Nephron progenitor cell (in vitro differentiated cells): ENCODE results near the gene RASD1.

Experiments
- DNase-seq: peaks from one replicate; pipeline ENCODE4 v3.0.0; 2021
- H3K27ac Mint-ChIP-seq: 2 replicates; pipeline ENCODE4 v1.8.0; 2021; ENCODE audit warnings: mild to moderate bottlenecking, moderate library complexity, mixed read lengths
- H3K27me3 Mint-ChIP-seq: 2 replicates; pipeline ENCODE4 v1.8.0; 2021; ENCODE audit warnings: mild to moderate bottlenecking, low read depth, mixed read lengths; ENCODE audit not compliant: poor library complexity
- H3K36me3 Mint-ChIP-seq: 2 replicates; pipeline ENCODE4 v1.8.0; 2021; ENCODE audit warnings: low read depth, mixed read lengths
- H3K4me1 Mint-ChIP-seq: 2 replicates; pipeline ENCODE4 v1.8.0; 2021; ENCODE audit warnings: mixed read lengths
- H3K4me3 Mint-ChIP-seq: 2 replicates; pipeline ENCODE4 v1.8.0; 2021; ENCODE audit warnings: mild to moderate bottlenecking, moderate library complexity, mixed read lengths
- H3K9me3 Mint-ChIP-seq: 2 replicates; pipeline ENCODE4 v1.8.0; 2021; ENCODE audit warnings: mild to moderate bottlenecking, moderate library complexity, mixed read lengths
- TF ChIP-seq, protein P1 (sequence below): fragments of 200-600 bp; sonication (generic); IDR thresholded peaks from 2 replicates; pipeline ENCODE4 v1.5.0; 2021; ENCODE audit warnings: antibody characterized with exemption

The RASD1 gene

DNA sequence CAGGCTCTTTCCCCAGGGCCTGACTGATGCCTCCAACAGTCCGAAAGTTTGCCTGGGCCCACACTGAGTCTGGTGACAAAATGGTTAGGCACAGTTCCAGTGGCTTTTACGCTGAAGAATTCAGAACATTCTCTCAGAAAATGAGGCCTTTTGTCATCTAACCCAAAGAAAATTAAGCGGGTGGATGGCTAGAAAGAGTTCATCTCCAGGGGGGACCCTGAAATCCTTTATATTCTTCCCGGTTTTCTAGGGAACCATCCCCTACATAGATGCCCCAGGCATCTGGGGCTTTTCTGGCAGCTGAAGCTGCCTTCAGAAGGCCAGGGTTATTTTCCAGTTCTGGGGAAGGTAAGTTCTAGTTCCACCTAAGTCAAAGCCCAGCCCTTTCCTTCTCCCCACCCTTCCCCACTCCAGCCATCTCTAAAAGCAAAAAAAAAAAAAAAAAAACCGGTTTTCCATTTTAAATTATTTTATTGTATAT is 2.2 kb downstream of the RASD1 start:
- peaks cover 23% of the 10 kb centered on the region for H3K4me1 Mint-ChIP-seq
- TF ChIP-seq, protein P1, sequence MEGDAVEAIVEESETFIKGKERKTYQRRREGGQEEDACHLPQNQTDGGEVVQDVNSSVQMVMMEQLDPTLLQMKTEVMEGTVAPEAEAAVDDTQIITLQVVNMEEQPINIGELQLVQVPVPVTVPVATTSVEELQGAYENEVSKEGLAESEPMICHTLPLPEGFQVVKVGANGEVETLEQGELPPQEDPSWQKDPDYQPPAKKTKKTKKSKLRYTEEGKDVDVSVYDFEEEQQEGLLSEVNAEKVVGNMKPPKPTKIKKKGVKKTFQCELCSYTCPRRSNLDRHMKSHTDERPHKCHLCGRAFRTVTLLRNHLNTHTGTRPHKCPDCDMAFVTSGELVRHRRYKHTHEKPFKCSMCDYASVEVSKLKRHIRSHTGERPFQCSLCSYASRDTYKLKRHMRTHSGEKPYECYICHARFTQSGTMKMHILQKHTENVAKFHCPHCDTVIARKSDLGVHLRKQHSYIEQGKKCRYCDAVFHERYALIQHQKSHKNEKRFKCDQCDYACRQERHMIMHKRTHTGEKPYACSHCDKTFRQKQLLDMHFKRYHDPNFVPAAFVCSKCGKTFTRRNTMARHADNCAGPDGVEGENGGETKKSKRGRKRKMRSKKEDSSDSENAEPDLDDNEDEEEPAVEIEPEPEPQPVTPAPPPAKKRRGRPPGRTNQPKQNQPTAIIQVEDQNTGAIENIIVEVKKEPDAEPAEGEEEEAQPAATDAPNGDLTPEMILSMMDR: no peak
- no peak for DNase-seq
- H3K27me3 Mint-ChIP-seq: peaks cover 55% of the 10 kb centered on the region
- no peaks in the 10 kb centered on the region for H3K9me3 Mint-ChIP-seq
- H3K27ac Mint-ChIP-seq: no peak overlapping the region
- peaks cover 28% of the 10 kb centered on the region for H3K36me3 Mint-ChIP-seq
- peak overlapping the region; percentile 88 for H3K4me3 Mint-ChIP-seq

DNA sequence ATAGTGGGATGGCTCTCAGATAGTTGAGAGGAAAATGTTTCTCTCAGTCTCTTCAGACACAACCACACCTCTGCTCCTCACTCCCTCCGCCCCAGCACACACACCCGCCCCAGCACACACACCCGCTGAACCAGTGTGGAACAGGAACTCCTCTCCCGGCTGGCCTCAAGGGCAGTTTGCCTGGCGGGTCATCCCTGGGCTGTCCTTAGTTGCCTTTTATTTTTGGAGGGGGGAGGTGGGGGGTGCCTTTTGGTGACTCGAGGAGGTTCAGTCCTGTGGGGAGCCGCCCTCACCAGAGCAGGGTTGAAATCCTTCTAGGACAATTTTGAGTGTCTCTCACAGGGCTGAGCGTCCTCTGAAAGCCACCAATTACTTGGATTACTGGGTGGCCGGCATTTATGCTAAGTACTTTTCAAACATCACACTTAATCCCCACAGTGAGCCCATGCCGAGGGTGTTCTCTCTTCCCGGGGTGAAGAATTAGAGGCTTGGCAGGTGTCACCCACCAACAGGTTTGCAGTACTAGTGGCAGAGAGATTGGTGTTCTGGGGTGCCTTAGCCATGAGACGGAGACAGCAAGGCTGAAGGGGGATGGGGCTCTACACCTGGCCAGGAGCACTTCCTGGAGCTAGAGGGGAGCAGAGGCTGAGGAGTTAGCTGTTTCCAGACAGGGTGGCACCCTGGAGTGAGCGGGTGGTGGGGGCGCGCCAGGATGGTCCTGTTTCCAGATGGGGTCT is 2.8 kb downstream of the RASD1 start:
- peak overlapping the region; percentile 6 for H3K4me3 Mint-ChIP-seq
- TF ChIP-seq, protein P1: no peak
- no peaks in the 10 kb centered on the region for H3K9me3 Mint-ChIP-seq
- H3K36me3 Mint-ChIP-seq: peaks cover 33% of the 10 kb centered on the region
- DNase-seq: no peak
- peaks cover 49% of the 10 kb centered on the region for H3K27me3 Mint-ChIP-seq
- H3K27ac Mint-ChIP-seq: no peak overlapping the region
- peaks cover 27% of the 10 kb centered on the region for H3K4me1 Mint-ChIP-seq

DNA sequence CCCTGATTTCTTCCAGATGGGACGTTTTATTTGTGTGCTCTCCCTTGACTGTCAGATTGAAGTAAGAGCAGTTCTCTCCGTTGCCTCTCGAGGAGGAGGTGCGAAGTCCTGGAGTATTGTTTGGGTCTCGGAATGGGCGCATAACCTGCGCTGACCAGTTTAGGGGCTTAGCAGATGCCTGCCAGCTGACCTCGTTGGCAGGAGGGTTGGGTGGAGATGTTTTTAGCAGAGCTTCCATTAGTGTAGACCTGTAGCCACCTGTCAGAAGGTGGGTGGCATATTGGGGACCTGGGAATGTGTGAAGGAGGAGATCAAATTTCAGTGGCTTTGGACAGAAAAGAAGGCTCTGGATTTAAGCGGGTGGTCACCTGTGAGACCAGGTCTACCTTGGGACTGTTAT is 3.6 kb downstream of the RASD1 start:
- H3K27me3 Mint-ChIP-seq: peaks cover 44% of the 10 kb centered on the region

DNA sequence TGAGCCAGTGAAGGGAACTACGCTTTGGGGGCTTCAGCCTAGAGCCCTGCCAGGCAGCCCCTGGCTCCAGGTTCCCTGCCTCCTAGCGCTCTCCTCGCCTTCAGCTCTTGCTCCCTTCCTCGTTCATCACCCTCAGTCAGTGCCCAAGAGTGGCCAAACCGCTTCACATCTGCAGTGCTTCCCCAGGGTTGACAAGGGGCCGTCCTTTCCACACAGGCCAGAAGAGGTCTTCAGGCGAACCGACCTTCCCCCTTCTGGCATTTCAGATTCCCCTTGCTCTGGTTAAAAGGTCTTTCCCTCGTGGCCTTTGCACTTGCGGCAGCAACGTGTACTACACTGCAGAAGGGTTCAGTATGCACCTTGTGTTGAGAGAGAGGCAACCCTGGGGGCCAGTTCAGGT is 4.1 kb downstream of the RASD1 start:
- Mint-ChIP-seq H3K27ac (no peak overlapping the region), H3K27me3 (peaks cover 39% of the 10 kb centered on the region), H3K36me3 (peaks cover 44% of the 10 kb centered on the region), H3K9me3 (no peaks in the 10 kb centered on the region), H3K4me1 (peaks cover 31% of the 10 kb centered on the region), H3K4me3 (no peak overlapping the region)
- TF ChIP-seq, protein P1: no peak
- no peak for DNase-seq

More for the DNA sequence above, 3.6 kb downstream of the RASD1 start:
- no peak for DNase-seq
- Mint-ChIP-seq H3K4me3 (no peak overlapping the region), H3K36me3 (peaks cover 39% of the 10 kb centered on the region), H3K4me1 (peaks cover 27% of the 10 kb centered on the region), H3K27ac (no peak overlapping the region), H3K9me3 (no peaks in the 10 kb centered on the region)
- TF ChIP-seq, protein P1: no peak

DNA sequence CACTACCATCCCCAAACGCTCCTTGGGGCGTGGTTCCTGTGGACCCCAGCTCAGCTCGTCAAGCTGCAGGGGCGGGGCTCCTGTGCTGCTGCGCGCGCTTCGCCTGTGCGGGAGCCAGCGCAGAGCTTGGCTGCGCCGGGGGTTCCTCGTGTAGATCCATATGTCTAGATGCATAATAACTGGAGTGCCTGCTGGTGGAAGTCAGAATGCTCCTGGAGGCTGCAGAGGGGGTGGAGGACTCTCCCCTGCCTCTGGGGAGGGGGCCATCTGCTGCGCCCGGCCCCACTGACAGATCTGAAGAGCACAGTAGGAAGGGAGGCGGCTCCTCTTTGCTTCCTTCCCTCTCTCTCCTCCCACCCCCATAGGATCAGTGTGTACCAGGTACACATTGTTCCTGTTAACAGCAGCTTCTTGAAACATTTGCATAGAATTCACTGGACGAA is 4.6 kb downstream of the RASD1 start:
- H3K4me1 Mint-ChIP-seq: peaks cover 35% of the 10 kb centered on the region
- no peak for DNase-seq
- TF ChIP-seq, protein P1: no peak
- peaks cover 49% of the 10 kb centered on the region for H3K36me3 Mint-ChIP-seq
- H3K27me3 Mint-ChIP-seq: peaks cover 39% of the 10 kb centered on the region
- no peaks in the 10 kb centered on the region for H3K9me3 Mint-ChIP-seq
- H3K4me3 Mint-ChIP-seq: no peak overlapping the region
- H3K27ac Mint-ChIP-seq: no peak overlapping the region

DNA sequence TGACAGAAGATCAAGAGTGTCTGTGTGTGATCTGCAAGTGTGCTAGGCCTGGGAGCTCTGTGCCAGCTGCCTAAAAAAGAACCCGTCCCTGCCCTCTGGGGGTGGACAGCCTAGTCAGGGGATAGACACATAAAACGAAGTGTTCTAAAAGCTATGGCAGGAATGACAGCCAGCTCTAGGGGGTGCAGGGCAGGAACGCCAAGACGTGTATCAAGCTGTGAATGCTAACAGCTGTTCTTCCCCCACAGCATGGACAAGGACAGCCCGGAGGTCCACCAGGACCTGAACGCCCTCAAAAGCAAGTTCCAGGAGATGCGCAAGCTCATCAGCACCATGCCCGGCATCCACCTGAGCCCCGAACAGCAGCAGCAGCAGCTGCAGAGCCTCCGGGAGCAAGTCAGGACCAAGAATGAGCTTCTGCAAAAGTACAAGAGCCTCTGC is 5.1 kb downstream of the RASD1 start:
- H3K27me3 Mint-ChIP-seq: peaks cover 37% of the 10 kb centered on the region
- H3K4me3 Mint-ChIP-seq: no peak overlapping the region
- no peaks in the 10 kb centered on the region for H3K9me3 Mint-ChIP-seq
- peaks cover 51% of the 10 kb centered on the region for H3K36me3 Mint-ChIP-seq
- DNase-seq: no peak
- peaks cover 35% of the 10 kb centered on the region for H3K4me1 Mint-ChIP-seq
- no peak overlapping the region for H3K27ac Mint-ChIP-seq
- TF ChIP-seq, protein P1: no peak
